Measurements from ENCODE around the gene RIMS4.

DNA sequence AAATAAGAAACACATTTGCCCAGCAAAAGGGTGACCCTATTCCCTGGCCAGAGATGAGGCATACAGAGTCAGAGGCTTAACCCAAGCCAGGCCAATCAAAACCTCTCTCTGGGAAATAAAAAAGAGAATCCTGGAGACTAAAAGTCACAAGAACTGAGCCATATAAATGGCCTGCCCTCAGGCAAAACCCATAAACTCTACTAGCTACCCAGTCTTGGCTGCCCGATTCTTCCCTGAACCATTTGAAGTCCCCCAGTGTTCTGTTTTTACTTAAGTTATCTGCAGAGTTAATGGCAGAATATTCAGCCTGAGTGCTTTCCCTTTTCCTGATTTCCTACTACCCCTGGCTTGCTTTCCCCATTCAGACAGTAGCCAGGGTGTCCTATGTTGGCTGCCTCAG, 50.8 kb downstream of the RIMS4 start:
- TF ChIP-seq, protein P1, sequence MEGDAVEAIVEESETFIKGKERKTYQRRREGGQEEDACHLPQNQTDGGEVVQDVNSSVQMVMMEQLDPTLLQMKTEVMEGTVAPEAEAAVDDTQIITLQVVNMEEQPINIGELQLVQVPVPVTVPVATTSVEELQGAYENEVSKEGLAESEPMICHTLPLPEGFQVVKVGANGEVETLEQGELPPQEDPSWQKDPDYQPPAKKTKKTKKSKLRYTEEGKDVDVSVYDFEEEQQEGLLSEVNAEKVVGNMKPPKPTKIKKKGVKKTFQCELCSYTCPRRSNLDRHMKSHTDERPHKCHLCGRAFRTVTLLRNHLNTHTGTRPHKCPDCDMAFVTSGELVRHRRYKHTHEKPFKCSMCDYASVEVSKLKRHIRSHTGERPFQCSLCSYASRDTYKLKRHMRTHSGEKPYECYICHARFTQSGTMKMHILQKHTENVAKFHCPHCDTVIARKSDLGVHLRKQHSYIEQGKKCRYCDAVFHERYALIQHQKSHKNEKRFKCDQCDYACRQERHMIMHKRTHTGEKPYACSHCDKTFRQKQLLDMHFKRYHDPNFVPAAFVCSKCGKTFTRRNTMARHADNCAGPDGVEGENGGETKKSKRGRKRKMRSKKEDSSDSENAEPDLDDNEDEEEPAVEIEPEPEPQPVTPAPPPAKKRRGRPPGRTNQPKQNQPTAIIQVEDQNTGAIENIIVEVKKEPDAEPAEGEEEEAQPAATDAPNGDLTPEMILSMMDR (IDR thresholded peaks at IDR 0.05) = no peak
- no peak for TF ChIP-seq POLR2A (IDR thresholded peaks at IDR 0.05)
- TF ChIP-seq POLR2AphosphoS5 (IDR thresholded peaks at IDR 0.05) = no peak
